Epithelial cell of umbilical artery (primary cell): ENCODE data around the gene CDK5. TPM values are rescaled to one million over a fixed set of nuclear protein-coding genes. Genes with fewer than 3 reads are reported as not detected.

Source experiments
- total RNA-seq: library from RNA; depleted of rRNA; stranded (reverse); fragments of >200 nt; gene quantifications from 2 replicates; pipeline ENCODE4 v1.2.3, GENCODE V29; 2014

CDK5 gene
- 24.8 and 26.3 TPM in 2 replicates for total RNA-seq

GRCh38 chr7:151057506-151057988 lies at the start of gene CDK5:
Gene CDK5 (minus strand): TSS chr7:151057897. CDS start chr7:151057848, 49 bp downstream.

DNA sequence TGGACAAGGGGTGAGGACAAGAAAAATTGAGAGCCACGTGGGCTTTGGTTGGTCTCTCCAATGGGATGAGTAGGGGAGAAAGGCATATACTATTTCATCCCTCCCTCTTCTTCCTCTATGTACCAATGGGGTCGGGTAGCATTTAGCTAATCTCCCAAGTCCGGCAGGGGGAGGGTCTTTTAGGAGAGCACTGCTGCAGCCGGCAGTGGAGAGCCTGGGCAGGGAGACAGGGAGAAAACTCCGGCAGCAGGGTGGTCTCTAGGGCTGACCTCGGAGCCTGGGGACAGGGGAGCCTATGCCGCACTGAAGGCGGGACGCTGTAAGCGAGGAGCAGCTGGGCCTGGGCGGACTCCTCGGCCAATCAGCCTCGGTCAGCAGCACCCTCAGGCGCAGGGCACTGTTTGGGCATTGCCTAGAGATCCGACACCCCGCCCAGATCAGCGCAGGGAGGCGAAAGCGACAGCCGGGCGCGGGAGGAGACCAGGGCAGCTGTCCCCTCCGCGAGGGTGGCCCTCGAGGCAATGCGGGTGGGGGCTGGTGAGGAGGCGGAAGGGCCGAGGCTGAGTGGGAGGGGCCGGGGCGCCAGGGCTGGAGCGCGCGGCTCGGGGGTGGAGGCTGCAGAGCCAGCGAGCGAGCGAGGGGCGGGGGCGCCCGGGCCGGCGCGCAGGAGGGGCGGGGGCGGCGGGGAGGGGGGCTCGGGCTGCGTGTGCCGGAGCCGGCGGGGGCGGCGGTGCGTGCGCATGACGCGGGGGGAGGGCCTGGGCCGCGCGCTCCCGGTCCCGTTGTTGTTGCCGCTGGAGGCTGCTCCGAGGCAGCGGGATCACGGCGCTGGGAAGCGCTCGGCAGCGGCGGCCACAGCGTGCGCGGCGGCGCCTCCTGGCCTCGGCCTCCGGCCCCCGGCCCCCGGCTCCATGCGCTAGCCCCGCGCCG lies 28.3 kb upstream of the CDK5 start, which contains the start of gene AGAP3:
TSS of gene AGAP3 (plus strand) at position 785 of the 930 bp plus-strand sequence. CDS start 267 bp downstream, outside the sequence.

DNA sequence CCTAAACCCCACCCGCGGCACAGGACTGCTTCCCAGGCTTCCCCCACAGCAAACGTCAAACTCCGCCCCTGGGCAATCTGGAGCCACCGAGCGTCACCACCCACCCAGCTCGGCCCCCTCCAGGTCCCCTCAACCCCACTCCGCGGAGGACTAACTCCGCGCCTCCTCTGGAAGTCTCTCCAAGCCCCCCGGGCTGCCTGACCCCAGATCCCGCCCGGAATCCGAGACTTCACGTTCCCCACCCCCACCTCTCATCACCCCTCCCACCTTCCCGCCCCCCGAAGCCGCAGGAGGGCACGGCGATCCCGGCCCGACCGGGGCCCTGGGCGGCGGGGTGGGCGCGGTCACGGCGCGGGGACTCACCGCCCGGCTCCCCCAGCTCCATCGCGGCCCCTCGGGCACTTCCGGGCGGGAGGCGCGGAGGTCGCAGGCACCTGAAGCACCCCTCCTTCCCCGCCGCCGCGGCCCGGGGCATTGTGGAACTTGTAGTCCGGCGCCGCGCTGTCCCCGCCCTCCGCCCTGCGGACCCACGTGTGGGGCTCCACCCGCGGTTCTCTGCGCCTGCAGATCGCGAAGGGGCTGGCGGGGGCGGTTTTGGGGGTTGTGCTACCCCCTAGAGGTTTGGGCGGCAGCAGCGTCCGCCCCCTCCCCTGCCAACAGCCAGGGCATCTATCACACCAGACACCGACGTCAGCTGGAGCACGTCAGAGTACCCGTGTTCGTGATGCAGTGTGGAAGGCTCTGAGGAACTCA lies 25.6 kb upstream of the CDK5 start, which contains the start of gene TMUB1:
TSS of gene TMUB1 (minus strand) at position 423 of the 753 bp plus-strand sequence. CDS start 930 bp downstream, outside the sequence.

DNA sequence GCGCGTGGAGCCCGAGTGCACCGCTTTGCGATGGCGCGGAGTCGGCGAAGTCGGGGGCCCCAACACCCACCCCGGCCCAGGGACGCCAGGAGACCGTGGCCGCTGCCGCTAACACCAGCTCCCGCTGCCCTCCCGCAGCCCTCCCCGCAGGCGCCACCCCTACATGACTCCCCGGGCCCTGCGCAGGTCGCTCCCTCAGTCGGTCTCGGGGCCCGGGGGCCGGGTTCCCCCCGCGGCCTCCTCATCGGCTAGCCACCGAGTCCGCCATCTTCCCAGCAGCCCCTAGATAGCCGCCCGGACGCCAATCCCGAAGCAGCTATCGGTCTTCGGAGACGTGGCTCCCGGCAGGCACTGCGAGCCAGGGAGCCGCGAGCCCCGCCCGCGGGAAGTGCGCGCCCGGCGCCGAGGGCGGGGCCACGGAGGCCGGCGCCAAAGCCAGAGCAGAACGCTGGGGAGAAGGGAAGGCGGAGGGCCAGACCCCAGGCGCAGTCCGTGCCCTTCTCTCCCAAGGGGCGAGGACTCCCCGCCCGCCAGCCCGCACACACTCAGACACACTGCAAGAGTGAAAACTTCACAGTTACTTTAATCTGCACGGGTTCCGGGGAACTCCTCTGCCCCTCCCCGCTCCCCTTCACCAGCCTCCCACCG lies 22.9 kb upstream of the CDK5 start, which contains the start of gene FASTK:
TSS of gene FASTK (minus strand) at position 288 of the 648 bp plus-strand sequence. CDS start at position 245, 43 bp downstream.

DNA sequence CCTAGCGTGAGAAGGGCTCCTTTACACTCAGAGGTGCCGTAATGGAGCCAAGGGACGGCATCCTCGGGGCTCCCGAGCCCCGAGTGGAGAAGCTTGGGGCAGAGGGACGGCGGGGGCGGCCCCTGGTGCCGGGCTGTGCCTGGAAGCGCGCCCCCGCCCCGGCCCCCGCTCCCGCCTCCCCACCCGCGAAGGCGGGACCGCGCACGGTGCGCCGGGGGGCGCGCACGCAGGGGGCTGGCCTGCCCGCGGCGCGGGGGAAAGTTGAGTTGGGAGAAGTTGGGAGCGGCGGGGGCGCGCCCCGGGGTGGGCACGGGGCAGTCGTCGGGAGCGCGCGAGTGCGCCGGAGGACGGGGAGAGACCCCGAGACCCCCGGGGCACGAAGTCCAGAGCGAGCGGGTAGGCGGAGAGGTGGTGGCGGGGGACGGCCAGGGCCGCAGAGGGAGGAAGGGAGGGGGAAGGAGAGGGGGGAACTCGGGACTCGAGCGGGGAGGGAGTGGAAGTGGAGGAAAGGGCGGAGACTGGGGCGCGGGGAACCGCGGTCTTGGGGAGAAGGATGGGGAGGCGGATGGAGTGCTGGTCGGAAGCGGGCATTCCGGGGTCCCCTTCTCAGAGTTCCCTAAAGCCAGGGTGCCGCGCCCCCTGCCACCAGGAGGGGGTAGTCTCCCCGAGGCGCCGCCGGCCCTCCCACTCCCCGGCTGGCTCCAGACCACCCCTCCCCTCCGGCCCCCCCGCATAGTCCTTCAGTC lies 1.8 kb upstream of the CDK5 start, which contains the start of gene SLC4A2:
TSS of gene SLC4A2 (plus strand) at position 223 of the 746 bp plus-strand sequence. CDS start 2,399 bp downstream, outside the sequence.

DNA sequence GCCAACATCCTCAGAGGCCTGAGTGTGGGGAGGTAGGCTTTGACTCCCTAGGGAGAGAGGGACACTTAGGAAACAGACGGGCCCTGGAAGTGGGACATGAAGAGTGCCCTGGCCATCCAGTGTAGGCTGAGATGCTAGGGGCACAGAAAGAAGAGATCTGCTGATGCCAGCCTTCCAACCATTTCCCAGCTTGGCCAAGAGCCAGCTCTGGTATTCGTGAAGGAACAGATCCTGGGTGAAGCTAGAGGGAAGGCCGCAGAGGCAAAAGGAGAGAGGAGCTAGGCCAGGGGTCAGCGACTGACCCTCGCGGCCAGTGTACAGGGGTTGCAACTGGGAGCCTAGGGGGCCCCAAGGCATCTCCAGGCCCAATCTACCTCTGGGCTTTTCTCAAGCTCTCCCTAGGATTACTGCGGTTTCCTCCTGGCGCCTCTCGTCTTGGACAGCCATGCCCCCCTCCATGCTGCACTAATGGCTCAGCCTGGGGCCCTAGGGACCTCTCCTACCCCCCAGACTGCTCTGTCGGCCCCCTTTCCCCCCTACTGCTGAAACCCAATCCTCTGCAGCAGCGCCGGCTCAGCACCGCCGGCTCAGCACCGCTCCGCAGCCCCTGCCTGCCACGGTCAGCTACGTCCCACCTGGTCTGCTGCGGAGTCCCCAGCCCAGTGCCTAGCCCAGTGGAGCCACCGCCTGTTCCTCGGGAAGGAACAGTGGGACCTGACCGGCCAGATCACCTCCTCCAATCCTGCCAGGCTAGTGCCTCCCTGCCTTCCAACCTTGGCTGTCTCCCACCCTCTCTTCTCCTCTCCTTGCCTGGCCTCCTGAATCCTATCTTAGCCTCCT lies 9.5 kb downstream of the CDK5 start, which contains the start of gene ASIC3:
TSS of gene ASIC3 (plus strand) at position 556 of the 840 bp plus-strand sequence. CDS start 355 bp downstream, outside the sequence.

GRCh38 chr7:151028131-151028947 lies 29.4 kb downstream of the CDK5 start, which contains the start of gene ABCB8:
Gene ABCB8 (plus strand): TSS chr7:151028450. CDS start chr7:151028516, 66 bp downstream.

GRCh38 chr7:151024435-151025056 lies 33.2 kb downstream of the CDK5 start, which contains the start of gene ATG9B:
Gene ATG9B (minus strand): TSS chr7:151024494. CDS start chr7:151024423, 71 bp downstream.

Other genes with a start within 250 kb of the CDK5 start
- not detected in 2 replicates for gene AOC1, start 205.4 kb downstream of the CDK5 start, total RNA-seq
- under 0.01 and 0.15 TPM in 2 replicates for gene KCNH2, start 79.6 kb downstream of the CDK5 start, total RNA-seq
- gene NOS3, start 66.9 kb downstream of the CDK5 start, total RNA-seq, result 13.3 and 26.4 TPM in 2 replicates
- gene ATG9B, start 33.4 kb downstream of the CDK5 start, total RNA-seq, result not detected in 2 replicates
- gene ABCB8, start 29.4 kb downstream of the CDK5 start, total RNA-seq, result 21.8 and 30.4 TPM in 2 replicates
- gene ASIC3, start 9.4 kb downstream of the CDK5 start, total RNA-seq, result not detected in 2 replicates
- gene SLC4A2, start 1.7 kb upstream of the CDK5 start, total RNA-seq, result 34.8 and 39.4 TPM in 2 replicates
- gene FASTK, start 22.9 kb upstream of the CDK5 start, total RNA-seq, result 67.9 and 71.9 TPM in 2 replicates
- 14.1 and 20.1 TPM in 2 replicates for gene TMUB1, start 25.6 kb upstream of the CDK5 start, total RNA-seq
- gene AGAP3, start 28.6 kb upstream of the CDK5 start, total RNA-seq, result 55.6 and 56.2 TPM in 2 replicates
- gene GBX1, start 109.8 kb upstream of the CDK5 start, total RNA-seq, result not detected in 2 replicates
- not detected in 2 replicates for gene ASB10, start 129.4 kb upstream of the CDK5 start, total RNA-seq
- not detected in 2 replicates for gene H2BK1, start 152.6 kb upstream of the CDK5 start, total RNA-seq
- 78.9 and 79.8 TPM in 2 replicates for gene ABCF2, start 169.3 kb upstream of the CDK5 start, total RNA-seq
- 50.2 and 54.6 TPM in 2 replicates for gene CHPF2, start 174.6 kb upstream of the CDK5 start, total RNA-seq
- gene SMARCD3, start 190.8 kb upstream of the CDK5 start, total RNA-seq, result 6.5 and 7.4 TPM in 2 replicates